ENCODE results near the gene MAD2L1BP. TPM values are rescaled to one million over a fixed set of nuclear protein-coding genes. Genes with fewer than 3 reads are reported as not detected.
"Not testable (repeated sequence)": the region's sequence is repeated elsewhere in the genome, so short reads cannot be mapped to it uniquely, and the experiment has no call there.

MAD2L1BP gene
- total RNA-seq, 1 donor from 2014 or later = 27.6 TPM

DNA sequence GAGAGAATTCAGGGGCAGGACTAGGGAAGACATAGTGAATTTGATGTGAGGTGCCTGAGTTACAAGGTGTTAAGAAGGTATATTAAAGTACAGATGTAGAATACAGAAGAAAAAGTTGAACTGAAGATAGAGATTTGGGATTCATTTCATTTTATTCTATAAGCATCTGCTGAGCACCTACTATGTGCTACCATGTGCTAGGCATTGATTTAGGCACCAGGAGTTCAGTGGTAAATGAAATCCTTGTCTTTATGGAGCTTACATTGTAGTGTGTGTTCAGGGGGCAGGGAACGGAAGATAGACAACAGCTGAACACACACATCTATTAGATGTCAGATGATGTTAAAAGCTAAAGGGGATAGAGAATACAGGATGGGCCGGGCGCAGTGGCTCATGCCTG is 12.0 kb downstream of the MAD2L1BP start:
- Histone ChIP-seq H3K4me1 (peaks cover 14% of the 10 kb centered on the region), H3K27me3 (ENCODE audit: low read depth) (no peaks in the 10 kb centered on the region), H3K36me3 (no peaks in the 10 kb centered on the region), H3K9me3 (replicated peaks) (no peaks in the 10 kb centered on the region), H3K27ac (replicated peaks) (no peak overlapping the region), H3K4me3 (no peak overlapping the region)
- DNase-seq = no peak
- TF ChIP-seq, protein P1, sequence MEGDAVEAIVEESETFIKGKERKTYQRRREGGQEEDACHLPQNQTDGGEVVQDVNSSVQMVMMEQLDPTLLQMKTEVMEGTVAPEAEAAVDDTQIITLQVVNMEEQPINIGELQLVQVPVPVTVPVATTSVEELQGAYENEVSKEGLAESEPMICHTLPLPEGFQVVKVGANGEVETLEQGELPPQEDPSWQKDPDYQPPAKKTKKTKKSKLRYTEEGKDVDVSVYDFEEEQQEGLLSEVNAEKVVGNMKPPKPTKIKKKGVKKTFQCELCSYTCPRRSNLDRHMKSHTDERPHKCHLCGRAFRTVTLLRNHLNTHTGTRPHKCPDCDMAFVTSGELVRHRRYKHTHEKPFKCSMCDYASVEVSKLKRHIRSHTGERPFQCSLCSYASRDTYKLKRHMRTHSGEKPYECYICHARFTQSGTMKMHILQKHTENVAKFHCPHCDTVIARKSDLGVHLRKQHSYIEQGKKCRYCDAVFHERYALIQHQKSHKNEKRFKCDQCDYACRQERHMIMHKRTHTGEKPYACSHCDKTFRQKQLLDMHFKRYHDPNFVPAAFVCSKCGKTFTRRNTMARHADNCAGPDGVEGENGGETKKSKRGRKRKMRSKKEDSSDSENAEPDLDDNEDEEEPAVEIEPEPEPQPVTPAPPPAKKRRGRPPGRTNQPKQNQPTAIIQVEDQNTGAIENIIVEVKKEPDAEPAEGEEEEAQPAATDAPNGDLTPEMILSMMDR (IDR thresholded peaks at IDR 0.05; ENCODE audit: borderline replicate concordance) = no peak
- intact Hi-C loops (cut with micrococcal nuclease) = no loop called here

DNA sequence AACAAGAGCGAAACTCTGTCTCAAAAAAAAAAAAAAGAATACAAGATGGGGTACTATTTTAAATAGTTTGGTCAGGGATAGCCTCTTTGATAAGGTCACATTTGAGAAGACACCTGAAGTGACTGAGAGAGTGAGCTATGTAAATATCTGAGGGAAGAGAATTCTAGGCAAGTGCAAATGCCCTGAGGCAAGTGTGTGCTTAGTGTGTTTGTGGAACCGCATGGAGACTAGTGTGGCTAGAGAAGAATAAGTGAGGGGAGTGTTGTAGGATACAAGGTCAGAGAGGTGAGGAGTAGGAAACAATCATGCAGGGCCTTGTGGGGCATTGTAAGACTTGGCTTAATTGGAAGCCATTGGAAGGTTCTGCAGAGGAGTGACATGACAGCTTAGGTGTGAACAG is 12.6 kb downstream of the MAD2L1BP start:
- intact Hi-C loops (cut with micrococcal nuclease) = no loop called here
- Histone ChIP-seq H3K36me3 (no peaks in the 10 kb centered on the region), H3K9me3 (replicated peaks) (no peaks in the 10 kb centered on the region), H3K27ac (replicated peaks) (no peak overlapping the region), H3K4me3 (no peak overlapping the region), H3K4me1 (peaks cover 14% of the 10 kb centered on the region), H3K27me3 (ENCODE audit: low read depth) (no peaks in the 10 kb centered on the region)
- TF ChIP-seq, protein P1 (IDR thresholded peaks at IDR 0.05; ENCODE audit: borderline replicate concordance) = no peak
- DNase-seq = no peak

DNA sequence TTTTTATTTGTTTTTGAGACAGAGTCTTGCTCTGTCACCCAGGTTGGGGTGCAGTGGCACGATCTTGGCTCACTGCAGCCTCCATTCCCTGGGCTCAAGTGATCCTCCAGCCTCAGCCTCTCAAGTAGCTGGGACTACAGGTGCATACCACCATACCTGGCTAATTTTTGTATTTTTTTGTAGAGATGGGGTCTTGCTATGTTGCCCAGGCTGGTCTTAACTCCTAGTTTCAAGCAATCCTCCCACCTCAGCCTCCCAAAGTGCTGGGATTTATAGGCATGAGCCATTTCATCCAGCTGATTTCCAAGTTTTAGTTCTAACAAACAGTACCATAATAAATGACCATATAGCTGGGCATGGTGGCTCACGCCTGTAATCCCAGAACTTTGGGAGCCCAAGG is 17.2 kb downstream of the MAD2L1BP start:
- not testable (repeated sequence) for H3K36me3 ChIP-seq

DNA sequence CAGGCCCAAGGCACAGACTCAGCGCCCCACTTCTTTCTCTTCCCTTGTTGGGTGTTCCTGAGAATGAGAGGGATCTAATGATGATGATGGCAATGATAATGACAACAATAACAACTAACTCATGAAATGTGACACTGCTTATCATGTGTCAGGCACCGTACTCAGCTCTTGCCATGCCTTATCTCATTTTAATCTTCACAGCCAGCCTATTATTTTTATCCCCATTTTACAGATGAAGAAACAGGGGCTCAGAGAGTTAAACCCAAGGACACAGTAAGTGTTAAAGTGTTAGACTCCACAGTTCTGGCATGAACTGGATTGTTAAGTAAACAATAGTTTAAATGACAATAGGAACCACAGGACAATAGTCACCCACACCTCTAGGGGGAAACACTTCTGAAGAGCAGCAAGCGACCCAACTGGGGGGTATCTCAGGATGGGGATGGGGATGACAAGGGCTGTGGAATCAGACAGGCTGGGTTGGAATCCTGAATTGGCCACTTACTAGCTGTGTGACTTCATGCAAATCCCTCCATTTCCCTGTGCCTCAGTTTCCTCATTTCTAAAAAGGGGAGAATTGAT is 21.7 kb downstream of the MAD2L1BP start:
- TF ChIP-seq, protein P1 (IDR thresholded peaks at IDR 0.05; ENCODE audit: borderline replicate concordance) = no peak

More for the DNA sequence above, 17.2 kb downstream of the MAD2L1BP start:
- H3K4me3 ChIP-seq; intact Hi-C loops (cut with micrococcal nuclease); DNase-seq; H3K9me3 ChIP-seq (replicated peaks); H3K27me3 ChIP-seq (ENCODE audit: low read depth); H3K4me1 ChIP-seq: not testable (repeated sequence)
- H3K27ac ChIP-seq (replicated peaks) = peak overlapping the region; percentile 55

DNA sequence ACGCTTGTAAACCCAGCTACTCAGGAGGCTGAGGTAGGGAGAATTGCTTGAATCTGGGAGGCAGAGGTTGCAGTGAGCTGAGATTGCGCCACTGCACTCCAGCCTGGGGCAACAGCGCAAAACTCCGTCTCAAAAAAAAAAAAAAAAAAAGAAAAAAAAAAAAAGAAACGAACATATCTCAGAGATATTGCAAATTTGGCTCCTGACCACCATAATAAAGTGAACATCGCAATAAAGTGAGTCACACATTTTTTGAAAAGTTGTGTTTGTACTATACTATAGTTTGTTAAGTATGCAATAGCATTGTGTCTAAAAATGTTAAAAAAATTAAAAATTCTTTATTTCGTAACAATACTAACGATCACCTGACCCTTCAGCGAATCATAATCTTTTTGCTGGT is 22.5 kb downstream of the MAD2L1BP start:
- peaks cover 8% of the 10 kb centered on the region for H3K9me3 ChIP-seq (replicated peaks)
- intact Hi-C loops (cut with micrococcal nuclease) = no loop called here
- no peaks in the 10 kb centered on the region for H3K4me1 ChIP-seq
- no peaks in the 10 kb centered on the region for H3K36me3 ChIP-seq
- no peaks in the 10 kb centered on the region for H3K27me3 ChIP-seq (ENCODE audit: low read depth)
- DNase-seq = no peak
- no peak overlapping the region for H3K4me3 ChIP-seq
- no peak overlapping the region for H3K27ac ChIP-seq (replicated peaks)
- TF ChIP-seq, protein P1 (IDR thresholded peaks at IDR 0.05; ENCODE audit: borderline replicate concordance) = no peak

More for the DNA sequence above, 21.7 kb downstream of the MAD2L1BP start:
- Histone ChIP-seq H3K27ac (replicated peaks) (no peak overlapping the region), H3K36me3 (no peaks in the 10 kb centered on the region), H3K4me1 (no peaks in the 10 kb centered on the region), H3K9me3 (replicated peaks) (peaks cover 8% of the 10 kb centered on the region), H3K27me3 (ENCODE audit: low read depth) (no peaks in the 10 kb centered on the region), H3K4me3 (no peak overlapping the region)
- no peak for DNase-seq
- intact Hi-C loops (cut with micrococcal nuclease) = no loop called here

DNA sequence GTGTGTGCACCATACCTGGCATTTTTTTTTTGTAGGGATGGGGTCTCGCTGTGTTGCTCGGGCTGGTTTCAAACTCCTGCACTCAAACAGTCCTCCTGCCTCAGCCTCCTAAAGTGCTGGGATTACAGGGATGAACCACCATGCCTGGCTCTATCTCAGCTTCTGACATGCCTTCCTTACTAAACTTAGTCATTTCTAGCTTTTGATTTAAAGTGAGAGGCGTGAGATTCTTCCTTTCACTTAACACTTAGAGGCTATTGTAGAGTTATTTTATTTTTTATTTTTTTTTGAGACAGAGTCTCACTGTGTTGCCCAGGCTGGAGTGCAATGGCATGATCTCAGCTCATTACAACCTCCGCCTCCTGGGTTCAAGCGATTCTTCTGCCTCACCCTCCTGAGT is 27.3 kb downstream of the MAD2L1BP start:
- DNase-seq; H3K27ac ChIP-seq (replicated peaks); H3K4me3 ChIP-seq; H3K9me3 ChIP-seq (replicated peaks); H3K36me3 ChIP-seq; H3K27me3 ChIP-seq (ENCODE audit: low read depth): not testable (repeated sequence)
- peaks cover 12% of the 10 kb centered on the region for H3K4me1 ChIP-seq
- intact Hi-C loops (cut with micrococcal nuclease) = loop anchor here (10.0 kb wide), 1 partner anchor 102 kb away; no protein-coding TSS in a partner anchor

All from left ventricle myocardium inferior (tissue), 1 donor.